HG02759 (cell line): ENCODE data around the gene HPN.

Source experiments
- ATAC-seq: cut with Tn5 transposase; IDR thresholded peaks from one replicate; pipeline ENCODE4 v1.9.1; 2021; ENCODE audit warnings: mild to moderate bottlenecking, moderate library complexity; ENCODE audit not compliant: unreplicated experiment

HPN gene

GRCh38 chr19:35060160-35060855 lies 18.8 kb downstream of the HPN start:
- no peak for ATAC-seq

GRCh38 chr19:35061583-35062373 lies 20.3 kb downstream of the HPN start:
- ATAC-seq = no peak

- ATAC-seq = no peak
Observed at GRCh38 chr19:35062942-35063341, 21.4 kb downstream of the HPN start.

GRCh38 chr19:35063940-35064818 lies 22.7 kb downstream of the HPN start:
- no peak for ATAC-seq

- ATAC-seq = no peak
Observed at GRCh38 chr19:35065574-35065973, 24.1 kb downstream of the HPN start.

- no peak for ATAC-seq
Observed at GRCh38 chr19:35066121-35066520, 24.6 kb downstream of the HPN start.

GRCh38 chr19:35066691-35067563 lies 25.4 kb downstream of the HPN start:
- peak; percentile 80 for ATAC-seq

- no peak for ATAC-seq
Observed at GRCh38 chr19:35068941-35069634, 27.6 kb downstream of the HPN start.

- ATAC-seq = no peak
Observed at GRCh38 chr19:35069696-35070095, 28.2 kb downstream of the HPN start.

GRCh38 chr19:35070471-35070870 lies 28.9 kb downstream of the HPN start:
- ATAC-seq = no peak

- no peak for ATAC-seq
Observed at GRCh38 chr19:35073516-35073915, 32.0 kb downstream of the HPN start.

- ATAC-seq = no peak
Observed at GRCh38 chr19:35073941-35074340, 32.4 kb downstream of the HPN start.

- no peak for ATAC-seq
Observed at GRCh38 chr19:35074426-35075201, 33.1 kb downstream of the HPN start.

GRCh38 chr19:35075202-35076025 lies 33.9 kb downstream of the HPN start:
- no peak for ATAC-seq

GRCh38 chr19:35076026-35076370 lies 34.5 kb downstream of the HPN start:
- no peak for ATAC-seq

GRCh38 chr19:35076657-35077056 lies 35.1 kb downstream of the HPN start:
- ATAC-seq = no peak

GRCh38 chr19:35077411-35078223 lies 36.1 kb downstream of the HPN start:
- no peak for ATAC-seq

GRCh38 chr19:35079826-35080225 lies 38.3 kb downstream of the HPN start:
- ATAC-seq = no peak
